Activated naive CD4-positive, alpha-beta T cell treated with anti-CD3 and anti-CD28 coated beads, Interleukin-2, amount 50 U/mL, for 16 hours (primary cell): Measurements from ENCODE around the gene EFCAB14.
"Not testable (repeated sequence)": the region's sequence is repeated elsewhere in the genome, so short reads cannot be mapped to it uniquely, and the experiment has no call there.

Experiments
- DNase-seq: peaks from one replicate; pipeline ENCODE4 v3.0.0-alpha.2; 2020

EFCAB14 gene

GRCh38 chr1:46651152-46651551, 67.8 kb downstream of the EFCAB14 start:
- DNase-seq, result not testable (repeated sequence)

- no peak for DNase-seq
These were observed 68.4 kb downstream of the EFCAB14 start for GRCh38 chr1:46650491-46650890.

GRCh38 chr1:46649764-46650163, 69.2 kb downstream of the EFCAB14 start:
- DNase-seq, result no peak

- no peak for DNase-seq
These were observed 71.3 kb downstream of the EFCAB14 start for GRCh38 chr1:46647611-46648010.

GRCh38 chr1:46646844-46647243, 72.1 kb downstream of the EFCAB14 start:
- no peak for DNase-seq

- DNase-seq, result no peak
These were observed 72.6 kb downstream of the EFCAB14 start for GRCh38 chr1:46646331-46646730.

- no peak for DNase-seq
These were observed 73.1 kb downstream of the EFCAB14 start for GRCh38 chr1:46645815-46646214.

- no peak for DNase-seq
These were observed 75.5 kb downstream of the EFCAB14 start for GRCh38 chr1:46643368-46643775.

GRCh38 chr1:46642115-46642680, 76.7 kb downstream of the EFCAB14 start:
- DNase-seq, result no peak

GRCh38 chr1:46639547-46639946, 79.4 kb downstream of the EFCAB14 start:
- no peak for DNase-seq

GRCh38 chr1:46638921-46639320, 80.0 kb downstream of the EFCAB14 start:
- no peak for DNase-seq

GRCh38 chr1:46637444-46638083, 81.3 kb downstream of the EFCAB14 start:
- no peak for DNase-seq

- no peak for DNase-seq
These were observed 83.7 kb downstream of the EFCAB14 start for GRCh38 chr1:46635205-46635604.

- DNase-seq, result no peak
These were observed 88.2 kb downstream of the EFCAB14 start for GRCh38 chr1:46630719-46631118.
